ENCODE data around the gene PLCB1. TPM values are rescaled to one million over a fixed set of nuclear protein-coding genes. Genes with fewer than 3 reads are reported as not detected.

PLCB1 gene
- total RNA-seq, 3 donors from 2014 or later = 7.2 to 50.7 (median 8.8) TPM

- Histone ChIP-seq H3K4me3 (no peak overlapping the region), H3K9me3 (peaks cover 12% of the 10 kb centered on the region), H3K36me3 (ENCODE audit: low read depth) (no peaks in the 10 kb centered on the region), H3K4me1 (ENCODE audit: low read depth) (no peaks in the 10 kb centered on the region)
- DNase-seq (no peak), ATAC-seq (no peak)
- intact Hi-C loops (cut with DNase I, micrococcal nuclease) = no loop called here
- TF ChIP-seq CTCF (IDR thresholded peaks at IDR 0.05) = no peak
Observed at GRCh38 chr20:8557711-8558110, 425.6 kb downstream of the PLCB1 start.

- ATAC-seq = no peak
- Histone ChIP-seq H3K4me1 (ENCODE audit: low read depth) (no peaks in the 10 kb centered on the region), H3K9me3 (peaks cover 7% of the 10 kb centered on the region), H3K36me3 (ENCODE audit: low read depth) (no peaks in the 10 kb centered on the region), H3K4me3 (no peak overlapping the region)
- intact Hi-C loops (cut with DNase I, micrococcal nuclease) = no loop called here
- no peak for DNase-seq
- TF ChIP-seq CTCF (IDR thresholded peaks at IDR 0.05) = no peak
Observed at GRCh38 chr20:8562356-8562755, 430.3 kb downstream of the PLCB1 start.

DNA sequence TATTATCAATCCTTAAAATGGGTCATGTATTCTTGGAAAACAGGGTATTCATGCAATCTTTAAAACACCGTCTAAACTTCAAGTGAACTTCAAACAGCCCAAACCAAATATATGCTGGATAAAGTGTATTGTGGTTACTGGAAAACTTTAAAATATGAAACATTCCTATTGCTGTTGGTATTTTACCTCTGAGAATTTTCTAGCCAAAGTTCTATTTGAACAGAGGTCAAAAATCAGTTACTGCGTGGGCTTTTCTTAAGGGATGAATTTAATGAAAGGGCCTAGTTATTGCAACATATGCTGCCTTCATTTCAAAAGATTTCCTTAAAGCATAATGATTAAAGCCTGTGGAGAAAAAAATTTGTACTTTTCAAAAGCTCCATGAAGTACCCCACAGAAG, 436.0 kb downstream of the PLCB1 start:
- H3K4me1 ChIP-seq (ENCODE audit: low read depth) = no peaks in the 10 kb centered on the region
- ATAC-seq (no peak), DNase-seq (no peak)
- no peaks in the 10 kb centered on the region for H3K9me3 ChIP-seq
- H3K36me3 ChIP-seq (ENCODE audit: low read depth) = no peaks in the 10 kb centered on the region
- H3K4me3 ChIP-seq = no peak overlapping the region
- intact Hi-C loops (cut with DNase I, micrococcal nuclease) = no loop called here
- no peak for TF ChIP-seq CTCF (IDR thresholded peaks at IDR 0.05)

GRCh38 chr20:8569766-8570165, 437.7 kb downstream of the PLCB1 start:
- no peak for TF ChIP-seq CTCF (IDR thresholded peaks at IDR 0.05)
- Histone ChIP-seq H3K9me3 (no peaks in the 10 kb centered on the region), H3K4me1 (ENCODE audit: low read depth) (no peaks in the 10 kb centered on the region), H3K36me3 (ENCODE audit: low read depth) (no peaks in the 10 kb centered on the region), H3K4me3 (no peak overlapping the region)
- intact Hi-C loops (cut with DNase I, micrococcal nuclease) = no loop called here
- DNase-seq (no peak), ATAC-seq (no peak)

- TF ChIP-seq CTCF (IDR thresholded peaks at IDR 0.05) = no peak
- no peak overlapping the region for H3K4me3 ChIP-seq
- intact Hi-C loops (cut with DNase I, micrococcal nuclease) = no loop called here
- no peaks in the 10 kb centered on the region for H3K9me3 ChIP-seq
- DNase-seq = no peak
- no peak for ATAC-seq
- no peaks in the 10 kb centered on the region for H3K4me1 ChIP-seq (ENCODE audit: low read depth)
- no peaks in the 10 kb centered on the region for H3K36me3 ChIP-seq (ENCODE audit: low read depth)
Observed at GRCh38 chr20:8571611-8572010, 439.5 kb downstream of the PLCB1 start.

GRCh38 chr20:8573686-8574085, 441.6 kb downstream of the PLCB1 start:
- Histone ChIP-seq H3K4me1 (ENCODE audit: low read depth) (no peaks in the 10 kb centered on the region), H3K36me3 (ENCODE audit: low read depth) (no peaks in the 10 kb centered on the region), H3K4me3 (no peak overlapping the region), H3K9me3 (no peaks in the 10 kb centered on the region)
- DNase-seq (no peak), ATAC-seq (no peak)
- intact Hi-C loops (cut with DNase I, micrococcal nuclease) = no loop called here
- no peak for TF ChIP-seq CTCF (IDR thresholded peaks at IDR 0.05)

Data from mucosa of descending colon (tissue), 3 donors.